CD4-positive, alpha-beta T cell treated with Interleukin-6 for 4 hours (primary cell): ENCODE data around the gene EVC2.

ENCODE experiments used
- DNase-seq: peaks from one replicate; pipeline ENCODE4 v3.0.0-alpha.2; 2020; ENCODE audit warnings: mixed read lengths

Gene EVC2

DNA sequence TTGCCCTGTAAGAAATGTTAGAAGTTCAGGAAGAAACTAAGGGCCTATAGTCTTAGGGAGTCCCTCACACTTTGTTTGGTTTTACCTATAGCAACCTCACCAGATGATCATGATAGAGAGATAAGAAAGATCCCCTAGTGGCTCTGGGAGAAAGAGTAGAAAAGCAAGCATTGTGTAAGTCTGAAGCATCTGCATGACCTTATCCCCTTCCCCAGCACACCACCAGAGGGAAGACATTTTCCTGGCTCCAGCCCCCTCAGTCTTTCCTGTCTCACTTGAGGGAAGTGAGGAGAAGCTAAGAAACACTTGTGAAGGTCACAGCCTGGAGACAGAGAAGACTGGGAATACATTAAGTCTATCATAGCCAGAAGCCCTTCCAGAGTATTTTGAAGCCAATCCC, 154.0 kb downstream of the EVC2 start:
- DNase-seq, result no peak

DNA sequence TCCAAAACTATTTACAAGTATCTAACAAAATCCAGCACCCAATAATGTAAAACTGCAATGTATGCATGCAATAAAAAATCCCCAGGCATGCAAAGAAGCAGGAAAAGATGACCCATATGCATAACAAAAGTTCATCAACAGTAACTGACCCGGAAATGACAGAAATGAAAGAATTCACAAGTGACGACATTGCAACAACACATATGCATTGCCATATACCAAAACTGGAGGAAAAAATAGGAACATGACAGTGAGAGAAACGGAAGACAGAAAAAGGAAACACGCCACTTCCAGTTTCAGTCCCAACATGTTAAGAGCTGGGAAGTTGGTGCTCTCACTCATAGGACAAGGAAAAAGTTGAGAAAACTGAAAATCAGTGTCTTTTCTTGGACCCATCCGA, 154.6 kb downstream of the EVC2 start:
- DNase-seq, result no peak

DNA sequence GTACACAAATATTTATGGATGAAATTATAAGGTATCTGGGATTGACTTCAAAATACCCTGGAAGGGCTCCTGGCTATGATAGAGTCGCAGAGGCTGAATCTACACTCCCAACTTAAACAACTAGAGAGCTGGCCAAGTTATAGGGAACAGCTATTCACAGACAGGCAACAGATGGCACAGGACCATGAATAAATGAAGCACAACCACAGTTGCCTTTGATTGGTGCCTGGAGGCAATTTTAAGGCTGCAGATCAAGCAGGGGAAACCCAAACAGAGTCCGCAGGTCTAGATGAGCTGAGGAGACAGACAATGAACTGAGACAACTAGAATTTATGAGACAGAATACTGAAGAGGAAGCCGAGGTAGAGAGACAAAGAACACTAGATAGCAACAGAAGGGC, 155.9 kb downstream of the EVC2 start:
- DNase-seq, result no peak

DNA sequence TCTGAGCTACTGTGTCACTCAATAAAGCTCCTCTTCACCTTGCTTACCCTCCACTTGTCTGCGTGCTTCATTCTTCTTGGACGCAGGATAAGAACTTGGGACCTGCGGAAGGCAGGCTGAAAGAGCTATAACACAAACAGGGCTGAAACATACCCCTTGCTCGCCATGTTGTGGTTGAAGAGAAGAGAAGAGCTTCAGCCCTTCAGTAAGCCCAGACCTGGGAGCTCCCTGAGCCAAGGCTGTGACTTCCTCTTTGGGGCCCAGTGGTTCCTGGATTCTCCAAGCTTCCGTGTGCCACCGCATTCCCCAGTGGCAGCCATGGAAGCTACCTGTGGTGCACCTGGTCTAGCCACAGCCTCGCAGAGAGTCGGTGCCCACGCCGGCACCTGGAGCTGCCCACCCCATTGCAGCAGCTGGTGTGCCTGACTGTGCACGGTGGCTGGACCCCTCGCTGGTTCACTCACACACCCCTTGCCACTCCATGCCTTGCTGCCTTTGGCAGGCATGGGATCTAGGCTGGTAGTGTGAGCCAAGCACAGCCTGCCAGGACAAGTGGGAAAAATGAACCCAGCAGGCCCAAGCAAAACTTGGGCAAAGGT, 160.6 kb downstream of the EVC2 start:
- no peak for DNase-seq

DNA sequence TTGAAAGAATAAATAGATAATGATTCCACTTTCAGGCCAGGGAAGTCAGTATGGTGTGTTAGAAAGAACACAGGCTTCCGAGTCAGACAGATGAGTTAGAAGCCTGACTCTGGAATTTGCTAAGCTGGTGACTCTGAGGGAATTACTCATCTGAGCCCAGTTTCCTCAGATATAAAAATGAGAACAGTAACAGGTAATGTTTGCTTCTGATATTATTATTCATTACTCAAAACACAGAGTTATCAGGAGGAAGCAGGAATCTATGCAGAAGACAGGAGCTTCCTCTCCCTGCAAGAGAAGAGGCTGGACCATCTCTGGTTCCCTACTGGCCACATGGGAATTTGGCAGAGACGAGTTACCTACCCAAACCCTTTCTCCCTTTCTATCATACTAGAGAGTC, 163.1 kb downstream of the EVC2 start:
- DNase-seq, result no peak

DNA sequence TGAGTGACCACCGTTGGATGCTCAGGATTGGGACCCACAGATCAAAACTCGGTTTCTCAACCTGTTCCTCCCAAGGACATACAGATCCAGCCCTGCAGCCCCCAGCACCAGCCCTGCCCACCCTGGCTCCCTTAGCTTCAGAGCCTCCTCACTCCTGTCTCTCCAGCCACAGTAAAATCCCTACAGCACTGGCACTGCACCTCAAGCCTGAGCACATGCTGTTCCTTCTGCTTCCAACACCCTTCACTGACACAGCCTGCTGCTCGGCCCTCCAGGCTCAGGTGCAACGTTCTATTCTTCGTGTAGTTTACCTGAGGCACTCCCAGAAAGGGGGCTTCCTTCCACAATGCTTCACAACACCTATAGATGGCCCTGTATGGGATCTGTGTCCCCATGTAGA, 163.6 kb downstream of the EVC2 start:
- DNase-seq, result no peak

DNA sequence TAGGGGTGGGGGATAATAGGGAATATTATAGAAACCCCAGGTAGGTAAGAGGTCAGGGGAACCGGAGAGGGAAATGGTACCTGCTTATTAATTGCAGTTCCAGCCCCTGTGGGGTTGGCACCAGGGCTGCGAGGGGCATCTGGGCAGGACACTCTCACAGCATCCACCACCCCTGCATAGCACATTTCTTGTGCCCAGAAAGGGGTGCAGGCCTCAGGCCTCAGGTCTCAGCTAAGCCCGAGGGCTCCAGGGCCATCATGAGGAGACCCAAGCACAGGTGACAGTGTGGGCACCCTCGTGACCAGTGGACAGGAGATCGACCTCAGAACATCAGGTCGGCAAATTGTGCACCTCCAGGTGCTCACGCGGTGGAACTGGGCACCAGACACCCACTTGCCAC, 164.7 kb downstream of the EVC2 start:
- no peak for DNase-seq

DNA sequence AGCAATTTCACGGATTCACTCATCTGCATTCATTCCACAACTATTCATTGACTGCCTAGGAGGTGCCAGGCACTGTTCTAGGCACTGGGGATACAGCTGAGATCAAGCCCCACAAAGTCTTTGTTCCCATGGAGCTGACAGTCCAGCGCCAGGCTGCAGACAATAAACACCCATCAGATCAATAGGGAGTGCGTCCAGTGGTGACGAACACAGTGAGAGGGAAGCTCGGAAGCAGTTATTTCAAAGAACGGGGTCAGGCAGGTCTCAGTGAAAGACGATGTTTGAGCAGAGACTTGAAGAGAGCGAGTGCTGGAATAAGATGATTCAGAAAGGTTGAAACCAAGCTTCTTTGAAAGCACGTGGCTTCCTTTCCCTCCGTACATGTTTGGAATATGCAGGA, 167.2 kb downstream of the EVC2 start:
- DNase-seq, result no peak

DNA sequence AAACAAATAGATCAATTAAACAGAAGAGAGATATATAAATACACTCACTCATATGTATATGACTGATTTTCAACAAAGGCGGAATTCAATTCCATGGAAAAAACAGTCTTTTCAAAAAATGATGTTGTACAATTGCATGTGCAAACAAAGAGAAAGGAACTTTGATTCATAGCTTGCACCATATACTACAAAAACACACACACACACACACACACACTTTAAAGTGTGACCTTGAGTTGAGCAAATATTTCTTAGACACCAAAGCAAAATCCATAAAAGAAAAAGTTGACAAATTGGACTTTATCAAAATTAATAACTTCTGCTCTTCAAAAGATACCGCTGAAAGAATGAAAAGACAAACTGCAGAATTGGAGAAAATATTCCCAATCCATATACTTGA, 168.8 kb downstream of the EVC2 start:
- no peak for DNase-seq

GRCh38 chr4:5532100-5532499, 176.3 kb downstream of the EVC2 start:
- DNase-seq, result no peak

DNA sequence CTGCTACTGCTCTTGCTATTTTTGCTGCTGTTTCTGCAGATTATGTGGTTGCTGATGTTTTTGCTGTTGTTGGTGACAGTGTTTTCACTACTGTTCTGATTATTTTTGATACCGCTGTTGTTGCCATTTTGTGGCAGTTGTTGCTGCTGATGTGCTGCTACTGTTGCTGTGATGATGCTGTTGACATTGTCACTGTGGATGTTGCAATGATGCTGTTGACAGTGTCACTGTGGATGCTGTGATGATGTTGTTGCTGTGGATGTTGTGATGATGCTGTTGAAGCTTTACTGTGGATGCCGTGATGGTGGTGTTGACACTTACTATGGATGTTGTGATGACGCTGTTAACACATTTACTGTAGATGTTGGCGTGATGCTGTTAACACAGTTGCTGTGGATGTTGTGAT, 180.3 kb downstream of the EVC2 start:
- DNase-seq, result no peak

DNA sequence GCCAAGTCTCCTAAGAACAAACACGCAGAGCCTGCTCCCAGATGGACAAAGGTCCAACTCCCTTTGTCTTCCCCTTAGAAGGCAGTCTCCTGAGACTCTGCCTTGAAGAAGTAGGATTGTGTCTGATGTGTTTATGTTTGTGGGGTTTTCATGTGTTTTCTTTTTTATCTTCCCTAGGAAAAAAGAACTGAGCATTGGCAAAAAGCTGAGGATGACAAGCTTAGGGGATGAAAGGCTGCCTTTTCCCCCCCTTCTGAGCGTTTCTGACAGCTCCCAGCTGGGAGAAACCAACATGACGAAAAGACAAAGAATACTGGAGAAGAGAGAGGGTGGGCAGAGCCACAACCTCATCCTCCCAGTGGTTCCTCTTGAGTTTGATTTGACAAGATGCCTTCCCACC, 181.1 kb downstream of the EVC2 start:
- DNase-seq, result no peak

GRCh38 chr4:5526080-5526846, 182.1 kb downstream of the EVC2 start:
- no peak for DNase-seq

- DNase-seq, result no peak
Measured at GRCh38 chr4:5524446-5525299, 183.7 kb downstream of the EVC2 start.

DNA sequence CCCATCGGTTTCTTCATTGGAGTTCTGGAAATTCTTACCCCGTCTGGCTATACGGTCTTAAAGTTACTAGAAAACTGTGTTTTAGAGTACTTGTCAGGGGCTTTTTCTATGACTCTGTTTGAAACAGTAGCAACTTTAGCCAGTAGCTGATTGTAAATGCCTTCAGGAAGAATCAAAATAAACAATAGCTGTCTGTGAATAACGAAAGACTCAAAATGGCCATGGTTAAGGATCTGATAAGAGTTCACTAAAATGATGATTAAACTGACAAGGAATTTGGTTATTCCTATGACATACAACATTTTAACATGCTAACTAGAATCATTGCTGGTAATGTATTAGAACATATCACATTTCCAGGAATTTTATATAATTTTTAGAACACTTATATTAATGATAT, 191.0 kb downstream of the EVC2 start:
- DNase-seq, result no peak

DNA sequence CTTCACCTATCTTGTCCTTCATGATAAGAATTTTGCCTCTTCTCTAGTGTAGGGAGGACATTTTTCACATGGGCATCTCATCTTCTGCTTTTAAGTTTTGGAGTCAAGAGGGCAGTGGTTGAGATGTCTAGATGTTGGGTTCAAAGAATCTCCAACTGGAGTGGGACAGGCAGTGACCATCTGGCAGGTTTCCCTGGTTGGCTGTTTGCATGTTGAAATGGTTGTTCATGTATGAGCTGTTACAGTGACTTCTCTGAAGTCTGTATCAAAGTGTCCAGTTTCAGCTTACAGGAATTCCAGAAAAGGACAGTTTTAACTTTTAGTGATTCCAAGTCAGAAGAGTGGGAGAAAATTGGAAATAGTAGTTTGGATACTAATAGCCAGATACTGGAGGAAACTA, 192.7 kb downstream of the EVC2 start:
- DNase-seq, result no peak
